Prostate gland (tissue), 2 donors: Measurements from ENCODE around the gene CLDN34.

ENCODE experiments used
- CTCF ChIP-seq, 4 experiments: fragments of 200-600 bp in 2 of 4; fragments of 450-650 bp in 2 of 4; sonication (generic) in 2 of 4; IDR thresholded peaks; 1 replicate in 3 of 4; 2 replicates in 1 of 4; pipeline ENCODE4 v1.5.1; 2016 to 2019; ENCODE audit warnings: antibody characterized with exemption in 4 of 4, mild to moderate bottlenecking in 2 of 4, moderate library complexity in 2 of 4
- POLR2A ChIP-seq: fragments of 450-650 bp; IDR thresholded peaks from one replicate; pipeline ENCODE4 v1.6.1; 2016; ENCODE audit warnings: antibody characterized with exemption, mild to moderate bottlenecking
- POLR2AphosphoS5 ChIP-seq: sonication (generic); formaldehyde crosslinking; IDR thresholded peaks from one replicate; pipeline ENCODE4 v1.6.1; 2017; ENCODE audit warnings: antibody characterized with exemption

- TF ChIP-seq CTCF (IDR thresholded peaks at IDR 0.05) = no peak
- TF ChIP-seq POLR2A = no peak
- no peak for TF ChIP-seq POLR2AphosphoS5
Measured at GRCh38 chrX:10009741-10010140, 42.6 kb downstream of the CLDN34 start.
